Keratinocyte (primary cell): ENCODE measurements around the gene GGA2.

Source experiments
- EZH2 ChIP-seq: IDR thresholded peaks from one replicate; pipeline ENCODE4 v1.6.1; 2012; ENCODE audit warnings: inconsistent platforms, mild to moderate bottlenecking, low read length, moderate library complexity
- TF ChIP-seq, protein P1 (sequence below), 3 experiments: IDR thresholded peaks in 1 of 3; conservative IDR thresholded peaks in 1 of 3; optimal IDR thresholded peaks in 1 of 3; 2 replicates in 2 of 3; 3 replicates in 1 of 3; pipeline versions ENCODE3 to v1.5.1; 2011; ENCODE audit warnings: low read length in 3 of 3, mild to moderate bottlenecking in 3 of 3, moderate library complexity in 2 of 3, control low read depth in 1 of 3, inconsistent platforms in 1 of 3; ENCODE audit not compliant: insufficient read depth in 2 of 3; ENCODE audit errors: extremely low read depth in 1 of 3

DNA sequence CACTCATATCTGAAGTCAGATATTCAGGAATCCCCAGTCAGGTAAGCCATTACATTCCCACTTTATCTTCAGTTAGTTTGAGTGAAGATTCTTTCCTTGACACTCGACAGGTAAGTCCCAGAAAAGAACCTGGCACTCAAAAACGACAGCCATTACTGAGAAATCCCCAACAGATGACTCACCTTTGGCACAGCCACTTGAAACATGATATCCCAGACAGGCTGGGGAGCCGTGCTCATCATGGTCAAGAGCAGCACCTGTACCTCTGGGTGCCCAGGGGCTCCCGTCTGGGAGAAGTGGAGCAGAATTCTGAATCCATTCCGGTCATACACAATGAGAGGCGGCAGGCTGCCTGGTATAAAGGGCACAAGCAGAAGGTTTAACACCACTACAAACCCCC, 40.5 kb downstream of the GGA2 start:
- TF ChIP-seq, protein P1, sequence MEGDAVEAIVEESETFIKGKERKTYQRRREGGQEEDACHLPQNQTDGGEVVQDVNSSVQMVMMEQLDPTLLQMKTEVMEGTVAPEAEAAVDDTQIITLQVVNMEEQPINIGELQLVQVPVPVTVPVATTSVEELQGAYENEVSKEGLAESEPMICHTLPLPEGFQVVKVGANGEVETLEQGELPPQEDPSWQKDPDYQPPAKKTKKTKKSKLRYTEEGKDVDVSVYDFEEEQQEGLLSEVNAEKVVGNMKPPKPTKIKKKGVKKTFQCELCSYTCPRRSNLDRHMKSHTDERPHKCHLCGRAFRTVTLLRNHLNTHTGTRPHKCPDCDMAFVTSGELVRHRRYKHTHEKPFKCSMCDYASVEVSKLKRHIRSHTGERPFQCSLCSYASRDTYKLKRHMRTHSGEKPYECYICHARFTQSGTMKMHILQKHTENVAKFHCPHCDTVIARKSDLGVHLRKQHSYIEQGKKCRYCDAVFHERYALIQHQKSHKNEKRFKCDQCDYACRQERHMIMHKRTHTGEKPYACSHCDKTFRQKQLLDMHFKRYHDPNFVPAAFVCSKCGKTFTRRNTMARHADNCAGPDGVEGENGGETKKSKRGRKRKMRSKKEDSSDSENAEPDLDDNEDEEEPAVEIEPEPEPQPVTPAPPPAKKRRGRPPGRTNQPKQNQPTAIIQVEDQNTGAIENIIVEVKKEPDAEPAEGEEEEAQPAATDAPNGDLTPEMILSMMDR (optimal IDR thresholded peaks at IDR 0.05 in 1 of 3, IDR thresholded peaks at IDR 0.05 in 1 of 3, conservative IDR thresholded peaks at IDR 0.05 in 1 of 3; ENCODE audit: extremely low read depth in 1 of 3, insufficient read depth in 2 of 3, low read length in 3 of 3): no peak
- no peak for TF ChIP-seq EZH2
